Neural progenitor cell (in vitro differentiated cells): ENCODE results near the gene CLEC4G.

Experiments
- EZH2phosphoT487 ChIP-seq: fragments of 200-600 bp; sonication (generic); IDR thresholded peaks from 2 replicates; pipeline ENCODE4 v1.6.1; 2017; ENCODE audit warnings: antibody characterized with exemption
- TF ChIP-seq, protein P1 (sequence below): fragments of 200-600 bp; sonication (generic); IDR thresholded peaks from 2 replicates; pipeline ENCODE4 v1.5.1; 2017; ENCODE audit warnings: antibody characterized with exemption, mild to moderate bottlenecking

DNA sequence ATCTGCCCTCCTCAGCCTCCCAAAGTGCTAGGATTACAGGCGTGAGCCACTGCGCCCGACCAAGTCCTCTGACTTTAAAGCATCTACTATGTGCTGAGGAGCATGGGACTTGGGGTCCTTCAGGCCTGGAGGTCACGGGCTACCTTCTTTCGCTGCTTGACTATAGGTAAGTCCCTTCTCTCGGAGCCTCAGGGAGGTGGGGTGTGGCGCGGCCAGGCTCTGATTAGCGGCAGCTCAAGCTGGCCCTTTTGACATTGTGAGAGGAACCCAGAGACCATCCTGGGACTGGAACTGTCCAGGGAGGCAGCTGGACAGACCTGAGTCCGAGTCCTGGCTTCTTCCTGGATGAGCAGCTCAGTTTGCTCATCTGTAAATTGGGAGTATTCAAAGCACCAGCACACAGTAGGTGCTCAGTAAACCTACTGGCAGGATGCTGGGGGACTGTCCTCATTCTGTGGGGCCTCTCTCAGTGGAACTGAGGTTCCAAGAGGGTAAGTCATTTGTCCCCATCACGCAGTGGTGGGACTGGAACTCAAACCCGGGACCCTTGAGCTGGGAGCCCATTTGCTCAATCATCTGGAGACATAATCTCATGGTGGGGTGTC lies 30.8 kb downstream of the CLEC4G start:
- TF ChIP-seq, protein P1, sequence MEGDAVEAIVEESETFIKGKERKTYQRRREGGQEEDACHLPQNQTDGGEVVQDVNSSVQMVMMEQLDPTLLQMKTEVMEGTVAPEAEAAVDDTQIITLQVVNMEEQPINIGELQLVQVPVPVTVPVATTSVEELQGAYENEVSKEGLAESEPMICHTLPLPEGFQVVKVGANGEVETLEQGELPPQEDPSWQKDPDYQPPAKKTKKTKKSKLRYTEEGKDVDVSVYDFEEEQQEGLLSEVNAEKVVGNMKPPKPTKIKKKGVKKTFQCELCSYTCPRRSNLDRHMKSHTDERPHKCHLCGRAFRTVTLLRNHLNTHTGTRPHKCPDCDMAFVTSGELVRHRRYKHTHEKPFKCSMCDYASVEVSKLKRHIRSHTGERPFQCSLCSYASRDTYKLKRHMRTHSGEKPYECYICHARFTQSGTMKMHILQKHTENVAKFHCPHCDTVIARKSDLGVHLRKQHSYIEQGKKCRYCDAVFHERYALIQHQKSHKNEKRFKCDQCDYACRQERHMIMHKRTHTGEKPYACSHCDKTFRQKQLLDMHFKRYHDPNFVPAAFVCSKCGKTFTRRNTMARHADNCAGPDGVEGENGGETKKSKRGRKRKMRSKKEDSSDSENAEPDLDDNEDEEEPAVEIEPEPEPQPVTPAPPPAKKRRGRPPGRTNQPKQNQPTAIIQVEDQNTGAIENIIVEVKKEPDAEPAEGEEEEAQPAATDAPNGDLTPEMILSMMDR = no peak
- no peak for TF ChIP-seq EZH2phosphoT487
